Measurements from ENCODE around the gene EXOC6.

EXOC6 gene

DNA sequence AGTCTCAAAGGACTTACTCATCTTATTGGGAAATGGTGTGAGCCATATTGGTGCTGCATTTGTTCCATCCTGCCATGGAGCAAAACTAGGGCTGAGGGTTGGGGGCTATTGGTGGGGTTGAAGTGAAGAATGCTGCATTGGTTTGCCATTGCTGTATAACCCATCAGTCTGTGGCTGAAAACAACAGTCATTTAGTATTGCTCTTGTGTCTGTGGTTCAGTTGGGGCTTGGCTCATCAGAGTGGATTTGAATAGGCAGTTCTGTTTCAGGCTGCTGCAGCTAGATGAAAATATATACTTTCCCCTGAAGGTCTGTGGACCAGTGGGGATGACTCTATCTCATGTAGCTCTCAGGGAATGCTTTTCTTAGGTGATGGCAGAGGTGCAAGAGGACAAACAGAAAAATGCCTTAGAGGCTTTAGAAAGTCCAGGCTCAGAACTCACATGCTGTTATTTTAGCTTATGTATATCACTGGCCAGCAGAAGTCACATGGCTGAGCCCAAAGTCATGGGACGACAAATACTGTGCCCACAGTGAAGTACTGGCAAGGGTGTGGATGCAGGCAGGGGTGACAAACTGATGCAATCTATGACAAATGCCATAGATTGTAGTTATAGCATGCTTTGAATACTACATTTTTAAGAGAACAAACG lies 15.2 kb upstream of the EXOC6 start:
- no peak for DNase-seq (ENCODE audit: low read depth)

DNA sequence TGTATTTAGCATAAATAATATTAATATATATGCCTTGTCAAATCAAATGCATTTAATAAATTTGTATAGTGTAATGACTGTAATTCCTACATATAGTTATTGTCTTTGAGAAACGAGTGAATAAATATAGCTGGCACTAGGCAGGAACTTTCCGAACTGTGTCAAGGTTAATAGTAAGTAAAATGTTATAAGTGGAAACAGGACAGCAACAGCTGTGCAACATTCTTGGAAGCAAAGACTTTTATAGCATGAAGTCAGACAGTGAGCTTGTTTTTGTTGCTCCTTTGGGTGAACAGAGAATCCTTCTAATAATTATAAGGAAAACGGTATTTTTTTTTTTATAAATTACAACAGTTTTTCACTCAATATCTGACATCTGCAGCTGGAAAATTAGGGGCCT lies 14.0 kb upstream of the EXOC6 start:
- DNase-seq (ENCODE audit: low read depth), result no peak

DNA sequence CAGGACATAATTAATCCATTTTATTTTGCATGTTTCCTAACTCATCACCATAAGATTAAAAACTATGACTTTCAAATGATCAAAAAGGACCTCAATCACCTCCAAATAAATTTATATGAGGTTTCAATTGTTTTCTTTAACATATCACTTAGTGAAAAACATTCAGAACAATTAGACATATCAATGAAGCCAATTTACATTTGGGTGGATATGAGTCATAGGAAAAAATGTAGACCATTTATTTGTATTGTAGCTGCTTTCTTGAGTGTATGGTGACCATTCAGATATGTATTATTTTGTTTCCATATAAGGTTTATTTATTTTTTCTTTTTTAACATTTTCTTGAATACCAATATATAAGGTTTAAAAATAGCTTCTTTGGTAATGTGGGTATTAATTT lies 13.3 kb upstream of the EXOC6 start:
- no peak for DNase-seq (ENCODE audit: low read depth)

DNA sequence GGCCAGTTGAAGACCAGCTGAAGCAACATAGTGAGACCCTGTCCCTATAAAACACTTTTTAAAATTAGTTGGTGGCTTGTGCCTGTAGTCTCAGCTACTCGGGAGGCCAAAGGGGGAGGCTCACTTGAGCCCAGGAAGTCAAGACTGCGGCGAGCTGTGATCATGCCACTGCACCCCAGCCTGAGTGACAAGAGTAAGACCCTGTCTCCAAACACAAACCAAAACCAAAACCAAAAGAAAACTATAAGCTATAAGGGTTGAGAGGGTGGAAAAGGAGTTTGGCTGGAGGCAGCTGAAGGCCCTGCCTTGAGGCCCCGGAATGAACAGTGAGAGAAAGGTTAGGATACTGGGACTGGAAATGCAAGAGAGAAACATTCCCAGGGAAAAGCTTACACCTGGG lies 10.9 kb upstream of the EXOC6 start:
- no peak for DNase-seq (ENCODE audit: low read depth)

DNA sequence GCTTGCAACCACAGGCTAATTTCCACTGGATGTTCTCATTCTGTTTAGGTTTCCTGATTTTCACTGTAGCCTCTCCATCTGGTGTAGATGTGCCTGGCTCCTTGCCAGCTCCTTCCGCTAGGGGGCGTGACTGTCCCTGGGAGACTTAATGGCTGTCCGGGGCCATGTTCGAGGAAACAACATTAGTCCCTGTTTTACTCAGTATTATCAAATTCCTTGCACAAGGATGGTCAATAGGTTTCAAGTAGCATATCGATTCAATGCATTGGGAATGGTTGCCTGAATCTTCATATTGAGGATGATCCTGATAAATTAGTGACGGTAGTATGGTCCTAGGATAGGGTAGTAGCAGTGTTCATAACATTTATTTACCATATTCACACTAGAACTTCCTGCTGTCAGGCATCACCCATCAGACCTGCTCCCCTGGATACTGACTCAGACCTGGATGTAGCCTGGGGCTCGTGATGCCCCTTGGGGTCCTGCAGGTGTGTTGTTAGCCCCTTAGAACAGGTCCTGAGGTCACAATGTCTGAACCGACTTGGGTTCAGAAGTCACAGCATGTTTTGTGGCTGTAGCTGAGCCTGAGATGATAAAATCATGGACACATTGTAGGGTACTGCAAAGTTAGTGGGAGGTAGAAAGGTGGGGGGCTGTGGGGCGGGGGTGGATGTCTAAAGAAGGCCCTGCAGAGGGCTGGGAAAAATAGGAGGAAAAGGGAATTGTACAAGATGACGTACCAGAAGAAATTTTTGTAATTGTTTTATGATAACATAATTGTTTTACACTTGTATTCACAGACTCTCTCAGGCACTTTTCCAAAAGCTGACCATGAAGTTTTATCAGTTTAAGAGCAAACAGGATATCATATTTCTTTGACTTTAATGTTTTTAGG lies 8.9 kb upstream of the EXOC6 start:
- no peak for DNase-seq (ENCODE audit: low read depth)

DNA sequence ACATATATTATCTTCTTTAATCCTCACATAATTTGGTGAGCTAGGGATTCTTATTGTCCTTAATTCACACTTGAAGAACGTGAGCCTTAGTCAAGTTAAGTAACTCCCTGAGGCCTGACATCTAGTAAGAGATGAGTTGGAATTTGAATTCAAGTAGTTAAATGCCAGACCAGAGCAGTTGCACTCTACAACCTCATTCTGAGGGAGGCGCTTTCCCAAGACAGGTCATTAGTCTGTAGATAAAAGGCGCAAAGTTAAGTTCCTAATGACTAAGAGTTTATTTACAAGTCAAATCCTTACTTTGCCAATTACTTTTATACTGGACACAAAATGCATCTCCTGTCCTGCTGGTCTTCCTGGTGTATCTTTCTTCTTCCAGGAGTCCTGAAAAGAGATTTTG lies 3.6 kb upstream of the EXOC6 start:
- no peak for DNase-seq (ENCODE audit: low read depth)

DNA sequence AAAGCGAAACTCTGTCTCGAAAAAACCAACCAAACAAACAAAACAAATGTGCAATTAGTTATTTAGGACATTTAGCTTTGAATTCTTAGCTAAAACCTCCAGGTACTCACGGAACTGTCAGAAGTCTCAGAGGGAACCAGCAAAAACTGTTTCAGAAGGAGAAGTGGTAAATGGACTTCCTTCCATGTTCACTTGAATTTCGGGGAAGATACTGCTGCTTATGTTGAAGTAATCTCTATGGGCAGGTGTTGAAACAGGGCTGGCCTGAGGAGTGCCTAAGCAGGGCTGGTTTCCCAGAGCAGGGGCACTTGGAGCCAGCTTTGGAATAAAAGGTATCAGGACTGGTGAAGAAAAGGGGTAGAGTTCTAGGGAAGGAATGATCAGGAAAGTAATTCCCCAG lies 2.4 kb upstream of the EXOC6 start:
- no peak for DNase-seq (ENCODE audit: low read depth)

DNA sequence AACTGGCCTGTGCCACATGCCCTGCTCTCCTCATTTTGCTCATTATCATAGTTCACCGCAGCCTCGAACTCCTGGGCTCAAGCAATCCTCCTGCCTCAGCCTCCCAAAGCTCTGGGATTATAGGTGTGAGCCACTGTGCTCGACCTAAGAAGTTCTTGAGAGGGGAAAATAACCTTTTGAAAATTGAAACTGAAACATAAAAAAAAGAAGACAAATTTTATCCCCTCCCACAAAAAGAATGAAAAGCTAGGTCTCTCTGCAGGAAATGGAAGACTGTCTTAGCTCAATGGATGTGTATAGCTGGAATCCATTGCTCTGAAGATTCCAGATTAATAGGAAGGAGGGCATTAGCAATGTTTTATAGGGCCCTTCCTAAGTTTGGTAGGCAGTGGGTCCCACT lies 2.0 kb upstream of the EXOC6 start:
- DNase-seq (ENCODE audit: low read depth), result no peak

DNA sequence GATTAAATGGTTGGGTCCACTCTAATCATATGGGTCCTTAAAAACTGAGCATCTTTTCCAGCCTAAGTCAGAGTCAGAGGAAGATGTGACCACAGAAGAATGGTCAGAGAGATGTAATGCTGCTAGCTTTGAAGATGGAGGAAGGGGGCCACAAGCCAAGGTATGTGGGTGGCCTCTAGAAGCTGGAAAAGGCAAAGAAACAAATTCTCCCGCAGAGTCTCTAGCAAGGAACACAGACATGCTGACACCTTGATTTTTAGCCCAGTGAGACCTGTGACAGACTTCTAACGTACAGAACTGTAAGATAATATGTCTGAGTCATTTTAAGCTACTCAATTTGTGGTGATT lies 1.5 kb upstream of the EXOC6 start:
- DNase-seq (ENCODE audit: low read depth), result no peak

DNA sequence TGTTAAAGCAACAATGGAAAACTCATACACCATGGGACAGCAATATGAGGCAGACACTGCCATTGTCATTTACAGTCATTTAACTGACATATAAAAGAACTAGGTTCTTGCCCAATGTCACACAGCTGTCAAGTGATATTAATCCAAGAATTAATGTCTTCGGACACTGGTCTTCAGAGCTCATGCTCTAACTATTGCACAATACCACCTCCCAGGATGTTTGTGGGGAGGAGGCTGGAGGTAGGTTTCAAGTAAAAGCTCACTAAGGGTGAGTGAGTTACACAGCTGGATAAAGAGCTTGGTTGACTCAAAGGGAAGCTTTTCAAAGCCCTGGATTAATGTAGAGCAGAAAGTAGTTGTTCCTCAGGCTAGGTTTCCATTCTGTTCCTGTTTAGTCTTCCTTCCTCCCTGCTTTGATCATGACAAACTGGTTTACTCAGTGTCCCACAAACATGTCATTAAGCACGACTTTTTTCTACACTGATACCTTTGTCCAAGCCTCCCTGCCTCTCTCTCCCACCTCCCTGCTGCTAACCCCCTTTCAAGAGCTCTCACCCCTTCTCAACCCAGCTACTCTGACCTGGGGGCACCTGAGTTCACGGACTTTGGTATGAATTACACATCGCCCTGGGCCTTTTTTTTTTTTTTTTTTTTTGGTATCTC lies 987 bp upstream of the EXOC6 start:
- no peak for DNase-seq (ENCODE audit: low read depth)

DNA sequence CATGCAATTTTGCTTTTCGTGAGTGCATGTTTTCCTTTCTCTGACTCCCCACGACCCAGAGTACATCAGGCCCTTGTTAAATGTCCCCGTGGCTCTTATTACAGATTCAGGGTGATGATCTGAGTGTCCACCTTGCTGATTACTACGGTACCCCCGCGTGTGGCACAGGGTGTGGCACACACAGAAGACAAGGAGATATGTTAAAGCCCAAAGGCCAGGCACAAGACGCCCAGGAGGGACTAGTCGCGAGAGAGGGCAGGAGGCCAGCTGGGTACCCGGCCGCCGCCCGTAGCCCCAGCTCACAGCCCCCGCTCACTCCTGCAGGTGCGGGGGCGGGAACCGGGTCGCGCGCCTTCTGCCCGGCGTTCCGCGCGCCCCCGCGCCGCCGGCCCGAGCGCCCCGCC lies 281 bp upstream of the EXOC6 start:
- no peak for DNase-seq (ENCODE audit: low read depth)

DNA sequence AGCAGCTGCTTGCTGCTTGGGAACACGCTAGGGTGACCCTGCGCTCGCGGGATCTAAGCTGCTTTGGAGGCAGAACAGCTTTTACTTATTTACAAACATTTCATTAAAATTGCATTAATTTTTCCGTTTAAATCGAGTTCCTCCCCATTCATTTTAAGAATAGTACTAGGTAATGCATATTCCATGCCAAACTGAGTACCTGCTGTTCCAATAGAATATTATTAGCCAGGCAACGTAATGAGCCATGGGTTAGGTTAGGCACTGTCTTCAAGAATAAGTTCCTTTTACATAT lies 860 bp downstream of the EXOC6 start:
- DNase-seq (ENCODE audit: low read depth), result no peak

DNA sequence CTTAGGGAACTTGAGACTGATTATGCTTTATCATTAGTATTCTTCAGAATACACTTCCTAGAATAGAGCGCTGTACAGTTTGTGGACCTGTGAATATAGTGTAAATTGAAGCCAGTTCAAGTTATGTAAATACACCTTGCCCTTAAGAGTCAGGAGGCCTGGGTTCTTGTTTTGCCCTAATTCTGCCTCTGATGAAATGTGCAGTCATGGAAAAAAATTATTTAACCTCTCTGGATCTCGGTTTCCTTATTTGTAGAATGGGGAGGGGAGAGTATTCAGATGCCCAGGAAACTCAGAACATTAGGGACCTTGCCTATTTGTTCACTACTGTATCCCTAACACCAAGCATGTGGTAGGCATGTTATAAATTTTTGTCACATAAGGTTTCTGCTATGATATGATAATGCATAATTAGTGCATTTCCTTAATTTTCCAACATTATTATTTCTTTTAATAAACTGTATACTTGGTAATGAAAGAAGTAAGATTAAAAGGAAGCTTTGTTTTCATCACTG lies 1.3 kb downstream of the EXOC6 start:
- DNase-seq (ENCODE audit: low read depth), result no peak

DNA sequence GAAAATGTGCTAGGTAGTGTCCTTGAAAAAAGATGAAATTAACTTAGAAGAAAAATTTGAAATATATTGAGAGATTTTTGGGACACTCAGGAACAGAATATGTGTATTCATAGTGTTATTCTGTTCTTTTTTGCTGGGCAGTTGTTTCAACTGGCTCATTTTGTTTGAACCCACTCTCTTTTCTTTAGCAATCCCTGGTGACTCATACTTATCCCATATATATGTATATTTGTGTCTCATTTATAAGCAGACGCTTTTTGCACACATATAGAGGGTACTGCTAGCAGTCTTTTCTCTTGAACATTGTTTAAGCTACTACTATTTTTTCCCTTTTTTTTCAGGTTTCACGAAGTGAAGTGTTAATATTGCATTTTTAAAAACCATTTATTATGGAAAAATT lies 1.9 kb downstream of the EXOC6 start:
- DNase-seq (ENCODE audit: low read depth), result no peak

DNA sequence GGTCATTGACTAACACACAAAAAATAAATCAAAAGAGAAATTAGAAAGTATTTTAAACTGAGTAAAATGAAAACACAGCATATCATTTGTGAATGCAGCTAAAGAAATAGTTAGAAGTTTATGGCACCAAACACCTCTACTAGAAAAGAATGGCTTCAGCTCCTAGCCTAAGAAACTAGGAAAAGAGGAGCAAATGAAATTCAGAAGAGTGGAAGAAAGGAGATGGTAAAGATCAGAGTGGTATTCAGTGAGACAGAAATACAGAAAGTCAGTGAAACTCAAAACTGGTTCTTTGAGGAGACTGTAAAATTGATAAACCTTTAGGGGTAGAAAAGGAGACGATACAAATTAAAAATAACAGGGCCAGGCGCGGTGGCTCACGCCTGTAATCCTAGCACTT lies 2.7 kb downstream of the EXOC6 start:
- DNase-seq (ENCODE audit: low read depth), result no peak

DNA sequence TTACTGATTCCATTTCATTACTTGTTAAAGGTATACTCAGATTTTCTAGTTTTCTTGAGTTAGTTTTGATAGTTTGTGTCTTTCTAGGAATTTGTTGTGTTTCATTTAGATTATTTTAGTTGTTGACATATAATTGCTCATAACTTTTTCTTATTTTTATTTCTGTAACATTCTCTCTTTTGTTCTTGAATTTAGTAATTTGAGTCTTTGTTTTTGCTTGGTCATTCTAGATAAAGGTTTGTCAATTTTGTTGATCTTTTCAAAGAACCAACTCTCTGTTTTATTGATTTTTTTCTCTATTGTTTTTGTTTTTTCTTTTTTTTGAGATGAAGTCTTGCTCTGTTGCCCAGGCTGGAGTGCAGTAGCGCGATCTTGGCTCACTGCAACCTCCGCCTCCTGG lies 7.2 kb downstream of the EXOC6 start:
- DNase-seq (ENCODE audit: low read depth), result no peak

DNA sequence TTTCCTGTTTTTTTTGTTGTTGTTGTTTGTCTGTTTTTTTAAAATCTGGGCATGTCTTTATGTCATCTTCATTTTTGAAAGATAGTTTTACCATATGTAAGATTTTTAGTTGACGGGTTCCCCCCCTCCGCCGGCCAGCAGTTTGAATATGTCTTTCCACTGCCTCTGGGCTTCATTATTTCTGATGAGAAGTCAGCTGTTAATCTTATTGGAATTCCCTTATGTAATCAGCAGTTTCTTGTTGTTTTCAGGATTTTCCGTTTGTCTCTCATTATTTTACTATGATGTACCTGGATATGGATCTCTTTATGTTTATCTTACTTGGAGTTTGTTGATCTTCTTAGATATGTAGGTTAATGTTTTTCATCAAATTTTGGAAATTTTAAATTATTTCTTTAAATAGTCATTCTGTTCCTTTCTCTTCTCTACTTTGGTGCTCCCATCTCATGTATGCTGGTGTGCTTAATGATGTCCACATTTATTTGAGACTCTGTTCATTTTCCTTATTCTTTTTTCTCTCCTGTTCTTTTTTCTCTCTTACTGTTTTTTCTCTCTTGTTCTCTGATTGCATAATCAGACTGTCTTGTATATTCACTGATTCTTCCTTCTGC lies 9.7 kb downstream of the EXOC6 start:
- no peak for DNase-seq (ENCODE audit: low read depth)

DNA sequence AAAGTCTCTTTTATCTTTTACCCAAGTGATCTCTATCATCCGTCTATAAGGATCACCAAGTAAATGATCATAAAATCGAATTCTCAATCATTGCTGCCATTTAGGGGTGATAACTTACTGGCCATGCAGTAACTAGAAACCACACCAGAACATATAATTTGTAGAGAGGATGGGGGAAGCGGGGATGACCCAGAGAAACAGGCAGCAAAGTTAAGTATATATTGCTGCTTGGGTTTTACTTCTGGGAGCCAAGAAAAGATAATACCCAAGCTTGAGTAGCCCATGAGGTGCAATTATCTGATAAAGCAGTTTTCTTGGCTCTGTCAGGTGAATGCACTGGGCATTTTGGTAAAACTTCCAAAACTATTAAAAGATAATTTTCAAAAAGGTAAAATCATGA lies 18.9 kb downstream of the EXOC6 start:
- DNase-seq (ENCODE audit: low read depth), result no peak

DNA sequence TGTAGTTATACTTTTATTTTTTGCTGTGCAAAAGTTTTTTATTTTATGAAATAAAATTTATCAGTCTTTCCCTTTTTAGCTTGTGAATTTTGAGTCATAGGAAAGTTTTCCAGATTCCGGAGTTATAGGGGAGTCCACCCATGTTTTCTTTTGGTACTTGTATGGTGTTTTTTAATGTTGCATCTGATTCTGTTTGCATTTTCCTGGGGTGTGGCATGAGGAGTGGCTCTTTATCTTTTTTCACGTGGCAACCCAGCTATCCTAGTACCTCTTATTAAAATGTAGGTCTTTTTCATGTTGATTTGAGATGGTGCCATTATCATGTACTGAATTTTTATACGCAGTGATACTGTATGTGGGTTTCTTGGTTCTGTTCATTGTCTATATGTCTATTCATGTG lies 19.7 kb downstream of the EXOC6 start:
- DNase-seq (ENCODE audit: low read depth), result no peak

DNA sequence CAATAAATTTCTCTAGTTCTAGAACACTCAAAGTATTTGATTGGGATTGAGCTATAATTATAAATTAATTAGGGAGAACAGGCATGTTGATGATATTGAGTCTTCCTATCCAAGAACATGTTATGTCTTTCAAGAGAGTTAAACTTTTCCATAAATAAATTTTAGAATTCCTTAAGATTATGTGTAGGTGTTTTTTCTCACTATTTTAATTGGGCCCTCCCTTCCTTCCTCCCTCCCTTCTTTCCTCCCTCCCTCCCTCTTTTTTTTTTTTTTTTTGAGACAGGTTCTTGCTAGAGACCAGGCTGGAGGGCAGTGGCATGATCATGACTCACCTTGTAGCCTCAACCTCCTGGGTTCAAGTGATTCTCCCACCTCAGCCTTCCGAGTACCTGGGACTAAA lies 20.2 kb downstream of the EXOC6 start:
- no peak for DNase-seq (ENCODE audit: low read depth)

DNA sequence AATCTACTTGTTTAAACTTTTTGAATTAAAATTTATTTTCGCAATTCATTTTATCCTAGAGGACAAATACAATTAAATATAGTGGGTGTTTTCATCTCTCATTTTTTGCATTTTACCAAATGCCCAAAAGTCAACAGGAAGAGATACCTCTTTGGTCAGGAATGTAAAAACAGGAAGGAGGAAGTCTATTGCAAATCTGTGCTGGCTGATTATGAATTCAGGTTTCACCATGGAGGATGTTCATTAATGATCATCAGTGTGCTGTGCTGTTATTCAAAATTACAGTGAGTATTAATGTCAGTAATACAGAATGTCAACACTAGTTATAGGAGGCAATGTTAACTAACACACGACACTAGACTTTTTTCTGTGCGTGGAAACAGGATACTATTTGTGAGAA lies 24.7 kb downstream of the EXOC6 start:
- no peak for DNase-seq (ENCODE audit: low read depth)

DNA sequence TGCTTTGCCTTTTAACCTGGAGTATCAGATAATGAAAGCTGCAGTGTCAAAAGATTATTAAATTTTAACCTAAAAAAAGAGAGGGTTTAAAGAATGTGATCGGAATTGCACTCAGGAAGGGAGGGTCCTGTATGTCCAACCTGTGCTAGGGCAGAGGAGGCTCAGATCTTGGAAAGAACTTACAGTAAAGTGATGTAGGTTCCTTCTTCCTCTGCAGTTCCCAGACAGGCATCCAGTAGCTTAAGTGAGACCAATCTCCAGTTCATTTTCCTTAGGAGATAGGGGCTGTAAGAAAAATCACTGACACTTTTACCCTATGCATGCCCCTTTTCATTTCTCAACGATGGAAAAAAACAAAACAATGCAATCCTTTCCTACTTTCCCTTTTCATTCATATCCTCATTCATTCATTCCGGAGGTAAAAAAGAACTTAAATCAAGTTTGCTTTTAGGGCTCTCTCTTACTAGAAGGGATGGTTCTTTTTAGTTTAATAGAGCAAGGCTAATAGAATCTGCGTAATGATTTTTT lies 28.3 kb downstream of the EXOC6 start:
- DNase-seq (ENCODE audit: low read depth), result no peak
